Lower leg skin (tissue), 4 donors: ENCODE data around the gene GRM7. TPM values are rescaled to one million over a fixed set of nuclear protein-coding genes. Genes with fewer than 3 reads are reported as not detected.

Source experiments
- DNase-seq, 2 donors: peaks; one replicate each; pipeline ENCODE4 v3.0.0-alpha.2; 2019; ENCODE audit warnings: low spot score in 2 of 2
- H3K4me3 ChIP-seq: fragments of 200-600 bp; sonication (generic); 2 replicates; pipeline ENCODE4 v1.5.1; 2017; ENCODE audit warnings: mild to moderate bottlenecking, low read depth; ENCODE audit not compliant: poor library complexity, severe bottlenecking
- POLR2A ChIP-seq, 2 donors: fragments of 450-650 bp; IDR thresholded peaks; one replicate each; pipeline ENCODE4 v1.6.1; 2016 to 2017; ENCODE audit warnings: antibody characterized with exemption in 2 of 2, mild to moderate bottlenecking in 1 of 2, moderate library complexity in 1 of 2
- WGBS, 2 donors: methylation state at CpG; one replicate each; pipeline ENCODE4 v1.1.5; 2018; 5-methylcytosine and 5-hydroxymethylcytosine counted together
- intact Hi-C: fragments of 100-400 bp; cut with DNase I; formaldehyde crosslinking; loops from one replicate; pipeline ENCODE4 v1.15.0; 2023; ENCODE audit warnings: low total_unique reads
- total RNA-seq, 4 donors: library from RNA; depleted of rRNA; stranded (reverse); fragments of >200 nt; gene quantifications; one replicate each; pipeline ENCODE4 v1.1.0, GENCODE V29; 2016
- TF ChIP-seq, protein P1 (sequence below), 3 donors: fragments of 450-650 bp; IDR thresholded peaks; one replicate each; pipeline ENCODE4 v1.5.1; 2016; ENCODE audit warnings: antibody characterized with exemption in 3 of 3, mild to moderate bottlenecking in 3 of 3, moderate library complexity in 2 of 3

The GRM7 gene
- total RNA-seq, 4 donors from 2014 or later, result 0.32 TPM; not detected in 3

DNA sequence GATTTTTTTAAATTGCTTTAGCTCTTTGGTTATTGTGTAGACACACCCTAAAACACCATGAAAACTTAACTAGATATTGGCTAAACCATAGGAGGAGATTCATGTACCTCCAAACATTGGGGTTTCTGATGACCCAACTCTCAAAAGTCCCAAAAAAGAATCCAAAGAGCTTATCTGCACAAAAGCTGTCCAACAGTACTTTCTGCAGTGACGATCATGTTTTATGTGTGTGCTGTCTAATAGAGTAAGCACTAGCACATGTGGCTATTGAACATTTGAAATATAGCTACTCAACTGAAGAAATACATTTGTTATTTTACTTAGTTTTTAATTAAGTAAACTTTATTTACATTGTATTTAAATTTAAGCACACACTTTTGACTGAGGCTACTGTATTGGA lies 822.5 kb downstream of the GRM7 start:
- 54 to 63% methylated on average over 1 of the region's 1 CpG for WGBS, 2 donors
- no peak for DNase-seq
- H3K4me3 ChIP-seq, result no peak overlapping the region
- no peak for TF ChIP-seq POLR2A (IDR thresholded peaks at IDR 0.05)
- TF ChIP-seq, protein P1, sequence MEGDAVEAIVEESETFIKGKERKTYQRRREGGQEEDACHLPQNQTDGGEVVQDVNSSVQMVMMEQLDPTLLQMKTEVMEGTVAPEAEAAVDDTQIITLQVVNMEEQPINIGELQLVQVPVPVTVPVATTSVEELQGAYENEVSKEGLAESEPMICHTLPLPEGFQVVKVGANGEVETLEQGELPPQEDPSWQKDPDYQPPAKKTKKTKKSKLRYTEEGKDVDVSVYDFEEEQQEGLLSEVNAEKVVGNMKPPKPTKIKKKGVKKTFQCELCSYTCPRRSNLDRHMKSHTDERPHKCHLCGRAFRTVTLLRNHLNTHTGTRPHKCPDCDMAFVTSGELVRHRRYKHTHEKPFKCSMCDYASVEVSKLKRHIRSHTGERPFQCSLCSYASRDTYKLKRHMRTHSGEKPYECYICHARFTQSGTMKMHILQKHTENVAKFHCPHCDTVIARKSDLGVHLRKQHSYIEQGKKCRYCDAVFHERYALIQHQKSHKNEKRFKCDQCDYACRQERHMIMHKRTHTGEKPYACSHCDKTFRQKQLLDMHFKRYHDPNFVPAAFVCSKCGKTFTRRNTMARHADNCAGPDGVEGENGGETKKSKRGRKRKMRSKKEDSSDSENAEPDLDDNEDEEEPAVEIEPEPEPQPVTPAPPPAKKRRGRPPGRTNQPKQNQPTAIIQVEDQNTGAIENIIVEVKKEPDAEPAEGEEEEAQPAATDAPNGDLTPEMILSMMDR (IDR thresholded peaks at IDR 0.05), result no peak
- intact Hi-C loops, result no loop called here

DNA sequence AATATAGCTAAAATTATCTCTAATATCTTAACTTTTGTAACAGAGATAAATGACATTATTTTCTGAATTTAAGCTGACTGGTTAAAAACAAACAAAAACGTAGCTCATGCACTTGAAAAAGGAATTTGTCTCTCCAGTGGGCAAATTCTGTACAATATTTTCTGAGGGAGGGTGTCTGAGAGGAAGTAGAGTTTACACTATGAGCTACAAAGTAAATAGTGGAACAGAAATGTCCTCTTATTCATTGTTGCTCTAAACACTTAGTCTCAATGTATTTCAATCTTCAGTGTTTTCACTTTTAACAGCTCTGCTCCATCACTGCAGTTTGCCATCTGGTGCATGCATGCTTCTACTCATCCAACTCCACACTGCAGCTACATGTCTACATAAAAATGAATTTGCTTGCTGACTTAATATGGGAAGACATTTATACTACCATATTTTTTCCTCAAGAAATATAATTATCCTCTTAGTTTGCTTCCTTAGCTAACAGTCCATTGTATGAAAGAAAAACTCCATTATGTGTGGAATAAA lies 823.3 kb downstream of the GRM7 start:
- intact Hi-C loops, result no loop called here
- no peak for DNase-seq

DNA sequence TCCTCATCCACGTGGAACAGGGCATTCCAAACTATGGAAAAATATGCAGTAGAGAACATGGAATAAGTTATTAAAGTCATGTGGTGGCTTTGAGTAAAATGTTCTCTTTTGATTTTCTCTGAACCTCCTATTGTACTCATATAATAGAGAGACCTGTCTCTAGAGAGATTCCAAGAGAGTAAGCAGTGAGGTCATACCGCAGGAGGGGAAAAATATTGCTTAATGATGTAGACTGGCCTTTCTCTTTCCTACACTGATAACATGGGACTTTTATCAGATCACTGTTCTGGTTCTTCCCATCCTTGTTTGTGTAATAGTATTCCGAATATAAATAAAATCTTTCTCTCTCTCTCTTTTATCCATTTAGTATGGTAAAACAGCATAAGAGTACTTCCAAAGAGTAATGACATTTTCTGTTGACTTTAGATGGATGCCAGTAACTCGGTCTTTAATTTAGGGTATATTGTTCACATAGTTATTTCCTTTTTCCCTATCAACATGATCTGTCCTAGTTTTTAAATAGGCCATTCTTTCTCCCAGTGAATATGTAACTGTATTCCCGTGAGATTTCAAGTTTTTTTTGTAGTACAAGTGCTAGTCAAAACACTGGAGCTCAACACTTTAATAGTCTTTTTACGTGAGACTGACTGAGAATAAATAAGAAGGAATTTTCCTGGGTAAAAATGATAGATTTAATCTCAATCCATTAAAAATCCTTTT lies 826.7 kb downstream of the GRM7 start:
- WGBS, 2 donors, result 80% methylated on average over 6 of the region's 6 CpGs
- intact Hi-C loops, result no loop called here
- TF ChIP-seq POLR2A (IDR thresholded peaks at IDR 0.05), result no peak
- TF ChIP-seq, protein P1 (IDR thresholded peaks at IDR 0.05), result no peak
- no peak overlapping the region for H3K4me3 ChIP-seq
- no peak for DNase-seq

More for the DNA sequence above, 823.3 kb downstream of the GRM7 start:
- TF ChIP-seq POLR2A (IDR thresholded peaks at IDR 0.05), result no peak
- TF ChIP-seq, protein P1 (IDR thresholded peaks at IDR 0.05), result no peak
- 44 to 47% methylated on average over 1 of the region's 1 CpG for WGBS, 2 donors
- no peak overlapping the region for H3K4me3 ChIP-seq

DNA sequence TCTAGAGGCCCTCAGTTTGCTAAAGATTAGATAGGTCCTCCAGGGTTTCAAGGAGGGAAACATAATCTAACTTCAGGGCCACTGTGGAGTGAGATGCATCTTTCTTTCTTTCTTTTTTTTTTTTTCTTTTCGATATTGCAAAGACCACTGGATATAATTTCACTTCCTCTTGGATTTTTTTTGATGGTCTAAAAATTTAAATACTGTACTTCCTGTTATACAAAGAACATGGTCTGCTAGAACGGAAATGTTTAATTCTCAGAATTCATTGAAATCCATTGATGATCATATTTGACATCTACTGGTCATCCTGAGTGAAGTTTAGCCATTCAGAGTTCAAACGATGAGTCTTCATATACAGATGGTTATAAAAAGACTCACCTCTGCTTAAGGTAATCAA lies 832.0 kb downstream of the GRM7 start:
- no peak for TF ChIP-seq POLR2A (IDR thresholded peaks at IDR 0.05)
- TF ChIP-seq, protein P1 (IDR thresholded peaks at IDR 0.05), result no peak
- intact Hi-C loops, result no loop called here
- 75 to 88% methylated on average over 3 of the region's 3 CpGs for WGBS, 2 donors
- H3K4me3 ChIP-seq, result no peak overlapping the region
- DNase-seq, result no peak

DNA sequence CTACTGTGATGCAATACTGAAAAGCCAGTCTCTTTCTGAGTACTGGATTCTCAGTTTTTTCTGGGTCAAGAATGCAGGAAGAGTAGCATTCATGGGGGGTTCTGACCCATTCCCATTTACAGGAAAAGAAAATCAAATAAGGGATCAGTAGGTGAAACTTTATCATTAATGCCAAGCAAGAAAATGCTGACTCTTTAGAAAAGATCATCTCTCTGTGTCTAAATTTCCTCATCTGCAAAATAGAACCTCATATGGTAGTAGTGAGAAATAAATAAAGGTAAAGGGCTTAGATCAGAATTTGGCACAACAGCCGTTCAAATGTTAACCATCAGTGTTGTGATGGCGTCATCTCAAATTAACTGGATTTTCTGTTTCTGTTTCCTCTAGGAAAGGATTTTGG lies 833.1 kb downstream of the GRM7 start:
- TF ChIP-seq, protein P1 (IDR thresholded peaks at IDR 0.05), result no peak
- no peak for TF ChIP-seq POLR2A (IDR thresholded peaks at IDR 0.05)
- intact Hi-C loops, result no loop called here
- DNase-seq, result no peak
- 80 to 88% methylated on average over 2 of the region's 2 CpGs for WGBS, 2 donors
- no peak overlapping the region for H3K4me3 ChIP-seq
